Liver (tissue), 9 donors: Measurements from ENCODE around the gene NFAT5. TPM values are rescaled to one million over a fixed set of nuclear protein-coding genes. Genes with fewer than 3 reads are reported as not detected.

Experiments
- DNase-seq: peaks from one replicate; pipeline ENCODE4 v3.0.0-alpha.2; 2017; ENCODE audit warnings: low spot score
- H3K27ac ChIP-seq, 2 donors: one replicate each; pipeline ENCODE4 v1.7.0; 2013; ENCODE audit warnings: inconsistent platforms in 2 of 2, low read length in 2 of 2, control low read depth in 1 of 2, low read depth in 1 of 2, mild to moderate bottlenecking in 1 of 2
- H3K27me3 ChIP-seq, 4 donors: one replicate each; pipeline versions ENCODE4 v1.6.1 to v1.7.0; 2013; ENCODE audit warnings: low read length in 3 of 4, inconsistent platforms in 1 of 4, mild to moderate bottlenecking in 1 of 4, moderate library complexity in 1 of 4; ENCODE audit not compliant: control insufficient read depth in 4 of 4, insufficient read depth in 4 of 4
- H3K36me3 ChIP-seq, 4 donors: one replicate each; pipeline versions ENCODE4 v1.6.1 to v1.7.0; 2013; ENCODE audit warnings: low read length in 3 of 4, mild to moderate bottlenecking in 3 of 4, low read depth in 1 of 4, moderate library complexity in 1 of 4; ENCODE audit not compliant: control insufficient read depth in 4 of 4, insufficient read depth in 3 of 4
- H3K4me1 ChIP-seq, 4 donors: one replicate each; pipeline versions ENCODE4 v1.6.1 to v1.7.0; 2013; ENCODE audit warnings: low read length in 3 of 4, mild to moderate bottlenecking in 3 of 4, moderate library complexity in 1 of 4; ENCODE audit not compliant: control insufficient read depth in 4 of 4, insufficient read depth in 4 of 4
- H3K4me3 ChIP-seq, 3 donors: one replicate each; pipeline versions ENCODE4 v1.6.1 to v1.7.0; 2013; ENCODE audit warnings: low read length in 3 of 3, control low read depth in 1 of 3, low read depth in 1 of 3, mild to moderate bottlenecking in 1 of 3
- H3K9ac ChIP-seq, 2 donors: one replicate each; pipeline ENCODE4 v1.7.0; 2013; ENCODE audit warnings: low read length in 2 of 2, mild to moderate bottlenecking in 2 of 2, moderate library complexity in 2 of 2, control low read depth in 1 of 2, low read depth in 1 of 2
- H3K9me3 ChIP-seq, 4 donors: one replicate each; pipeline versions ENCODE4 v1.6.1 to v1.7.0; 2013; ENCODE audit warnings: low read length in 3 of 4; ENCODE audit not compliant: control insufficient read depth in 4 of 4
- EGR1 ChIP-seq, 2 donors: IDR thresholded peaks; 2 replicates each; pipeline ENCODE4 v1.6.1; 2016 to 2018; ENCODE audit warnings: antibody characterized with exemption in 2 of 2, low read depth in 2 of 2
- FOXA1 ChIP-seq: IDR thresholded peaks from 2 replicates; pipeline ENCODE4 v1.6.1; 2016; ENCODE audit warnings: antibody characterized with exemption
- FOXA2 ChIP-seq: IDR thresholded peaks from 2 replicates; pipeline ENCODE4 v1.6.1; 2016; ENCODE audit warnings: antibody characterized with exemption
- GABPA ChIP-seq, 2 donors: IDR thresholded peaks in 1 of 2; conservative IDR thresholded peaks in 1 of 2; 2 replicates each; pipeline ENCODE4 v1.6.1; 2016; ENCODE audit warnings: antibody characterized with exemption in 2 of 2, mild to moderate bottlenecking in 1 of 2, moderate library complexity in 1 of 2
- HNF4A ChIP-seq, 2 donors: conservative IDR thresholded peaks; 2 replicates each; pipeline ENCODE4 v1.6.1; 2016; ENCODE audit warnings: antibody characterized with exemption in 2 of 2, mild to moderate bottlenecking in 2 of 2
- HNF4G ChIP-seq: IDR thresholded peaks from 2 replicates; pipeline ENCODE4 v1.6.1; 2016; ENCODE audit warnings: antibody characterized with exemption
- JUND ChIP-seq, 2 donors: IDR thresholded peaks; 2 replicates each; pipeline ENCODE4 v1.6.1; 2016; ENCODE audit warnings: antibody characterized with exemption in 2 of 2
- MAX ChIP-seq: IDR thresholded peaks from 2 replicates; pipeline ENCODE4 v1.6.1; 2016; ENCODE audit warnings: antibody characterized with exemption
- NR2F2 ChIP-seq: IDR thresholded peaks from 2 replicates; pipeline ENCODE4 v1.6.1; 2016; ENCODE audit warnings: antibody characterized with exemption
- RAD21 ChIP-seq, 2 donors: IDR thresholded peaks; 2 replicates each; pipeline ENCODE4 v1.6.1; 2016; ENCODE audit warnings: antibody characterized with exemption in 2 of 2, mild to moderate bottlenecking in 2 of 2
- RXRA ChIP-seq, 2 donors: IDR thresholded peaks; 2 replicates each; pipeline ENCODE4 v1.6.1; 2017 to 2018; ENCODE audit warnings: antibody characterized with exemption in 2 of 2, mild to moderate bottlenecking in 1 of 2
- SP1 ChIP-seq: IDR thresholded peaks from 2 replicates; pipeline ENCODE4 v1.6.1; 2018; ENCODE audit warnings: antibody characterized with exemption, mild to moderate bottlenecking
- TAF1 ChIP-seq: conservative IDR thresholded peaks from 2 replicates; pipeline ENCODE4 v1.6.1; 2016; ENCODE audit warnings: antibody characterized with exemption, mild to moderate bottlenecking
- YY1 ChIP-seq: IDR thresholded peaks from 2 replicates; pipeline ENCODE4 v1.6.1; 2016; ENCODE audit warnings: antibody characterized with exemption, mild to moderate bottlenecking
- WGBS: extraction: QIAGEN DNeasy Blood & Tissue Kit; methylation state at CpG from one replicate; pipeline ENCODE4 v1.1.7; 2013; 5-methylcytosine and 5-hydroxymethylcytosine counted together
- polyA plus RNA-seq, 2 donors: library from polyadenylated mRNA; stranded (reverse) in 1 of 2; unstranded in 1 of 2; fragments of 200-250 nt in 1 of 2; fragments of >200 nt in 1 of 2; fragmentation: Nextera tagmentation in 1 of 2; extraction: Ambion mirVana in 1 of 2; gene quantifications; one replicate each; pipeline versions ENCODE4 v1.2.1 to v1.2.3, GENCODE V29; 2013 to 2015
- total RNA-seq, 2 donors: library from RNA; depleted of rRNA; stranded (reverse); fragments of >200 nt; gene quantifications; one replicate each; pipeline ENCODE4 v1.2.3, GENCODE V29; 2014
- TF ChIP-seq, protein P1 (sequence below): IDR thresholded peaks from 2 replicates; pipeline ENCODE4 v1.6.1; 2016; ENCODE audit warnings: antibody characterized with exemption
- TF ChIP-seq, protein P2 (sequence below): IDR thresholded peaks from 2 replicates; pipeline ENCODE4 v1.6.1; 2016; ENCODE audit warnings: antibody characterized with exemption, mild to moderate bottlenecking
- TF ChIP-seq, protein P3 (sequence below): fragments of 150-350 bp; IDR thresholded peaks from 2 replicates; pipeline ENCODE4 v1.5.1; 2017; ENCODE audit warnings: improper control_type of control experiment, low read depth, low read length; ENCODE audit not compliant: missing input control
- TF ChIP-seq, protein P4 (sequence below): IDR thresholded peaks from 2 replicates; pipeline ENCODE4 v1.6.1; 2016; ENCODE audit warnings: antibody characterized with exemption
- donor health status: healthy.
- donor health status: healthy.
- donor health status: healthy.
- donor health status: healthy.
- donor health status: healthy.

NFAT5 gene
- total and polyA plus RNA-seq, 4 donors: 1.5 to 21.0 (median 11.2) TPM

- H3K4me1 ChIP-seq: no peaks in the 10 kb centered on the region
- H3K4me3 ChIP-seq: no peak overlapping the region
- H3K27ac ChIP-seq: no peak overlapping the region
- H3K9me3 ChIP-seq: no peaks in the 10 kb centered on the region
- no peak for DNase-seq
- no peak overlapping the region for H3K9ac ChIP-seq
- WGBS: 69% methylated on average over 3 of the region's 3 CpGs
- H3K36me3 ChIP-seq: no peaks in the 10 kb centered on the region
- no peak for TF ChIP-seq HNF4A (conservative IDR thresholded peaks at IDR 0.05)
- no peak for TF ChIP-seq TAF1
- TF ChIP-seq HNF4G: no peak
- TF ChIP-seq NR2F2: no peak
- TF ChIP-seq RXRA (IDR thresholded peaks at IDR 0.05): no peak
- TF ChIP-seq JUND (IDR thresholded peaks at IDR 0.05): no peak
- no peak for TF ChIP-seq SP1
- TF ChIP-seq, protein P1, sequence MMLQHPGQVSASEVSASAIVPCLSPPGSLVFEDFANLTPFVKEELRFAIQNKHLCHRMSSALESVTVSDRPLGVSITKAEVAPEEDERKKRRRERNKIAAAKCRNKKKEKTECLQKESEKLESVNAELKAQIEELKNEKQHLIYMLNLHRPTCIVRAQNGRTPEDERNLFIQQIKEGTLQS: no peak
- TF ChIP-seq YY1: no peak
- TF ChIP-seq, protein P2, sequence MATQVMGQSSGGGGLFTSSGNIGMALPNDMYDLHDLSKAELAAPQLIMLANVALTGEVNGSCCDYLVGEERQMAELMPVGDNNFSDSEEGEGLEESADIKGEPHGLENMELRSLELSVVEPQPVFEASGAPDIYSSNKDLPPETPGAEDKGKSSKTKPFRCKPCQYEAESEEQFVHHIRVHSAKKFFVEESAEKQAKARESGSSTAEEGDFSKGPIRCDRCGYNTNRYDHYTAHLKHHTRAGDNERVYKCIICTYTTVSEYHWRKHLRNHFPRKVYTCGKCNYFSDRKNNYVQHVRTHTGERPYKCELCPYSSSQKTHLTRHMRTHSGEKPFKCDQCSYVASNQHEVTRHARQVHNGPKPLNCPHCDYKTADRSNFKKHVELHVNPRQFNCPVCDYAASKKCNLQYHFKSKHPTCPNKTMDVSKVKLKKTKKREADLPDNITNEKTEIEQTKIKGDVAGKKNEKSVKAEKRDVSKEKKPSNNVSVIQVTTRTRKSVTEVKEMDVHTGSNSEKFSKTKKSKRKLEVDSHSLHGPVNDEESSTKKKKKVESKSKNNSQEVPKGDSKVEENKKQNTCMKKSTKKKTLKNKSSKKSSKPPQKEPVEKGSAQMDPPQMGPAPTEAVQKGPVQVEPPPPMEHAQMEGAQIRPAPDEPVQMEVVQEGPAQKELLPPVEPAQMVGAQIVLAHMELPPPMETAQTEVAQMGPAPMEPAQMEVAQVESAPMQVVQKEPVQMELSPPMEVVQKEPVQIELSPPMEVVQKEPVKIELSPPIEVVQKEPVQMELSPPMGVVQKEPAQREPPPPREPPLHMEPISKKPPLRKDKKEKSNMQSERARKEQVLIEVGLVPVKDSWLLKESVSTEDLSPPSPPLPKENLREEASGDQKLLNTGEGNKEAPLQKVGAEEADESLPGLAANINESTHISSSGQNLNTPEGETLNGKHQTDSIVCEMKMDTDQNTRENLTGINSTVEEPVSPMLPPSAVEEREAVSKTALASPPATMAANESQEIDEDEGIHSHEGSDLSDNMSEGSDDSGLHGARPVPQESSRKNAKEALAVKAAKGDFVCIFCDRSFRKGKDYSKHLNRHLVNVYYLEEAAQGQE: no peak
- TF ChIP-seq GABPA (IDR thresholded peaks at IDR 0.05 in 1 of 2, conservative IDR thresholded peaks at IDR 0.05 in 1 of 2): no peak
- TF ChIP-seq RAD21 (IDR thresholded peaks at IDR 0.05): no peak
- TF ChIP-seq MAX: no peak
- no peak for TF ChIP-seq FOXA2
- TF ChIP-seq, protein P3, sequence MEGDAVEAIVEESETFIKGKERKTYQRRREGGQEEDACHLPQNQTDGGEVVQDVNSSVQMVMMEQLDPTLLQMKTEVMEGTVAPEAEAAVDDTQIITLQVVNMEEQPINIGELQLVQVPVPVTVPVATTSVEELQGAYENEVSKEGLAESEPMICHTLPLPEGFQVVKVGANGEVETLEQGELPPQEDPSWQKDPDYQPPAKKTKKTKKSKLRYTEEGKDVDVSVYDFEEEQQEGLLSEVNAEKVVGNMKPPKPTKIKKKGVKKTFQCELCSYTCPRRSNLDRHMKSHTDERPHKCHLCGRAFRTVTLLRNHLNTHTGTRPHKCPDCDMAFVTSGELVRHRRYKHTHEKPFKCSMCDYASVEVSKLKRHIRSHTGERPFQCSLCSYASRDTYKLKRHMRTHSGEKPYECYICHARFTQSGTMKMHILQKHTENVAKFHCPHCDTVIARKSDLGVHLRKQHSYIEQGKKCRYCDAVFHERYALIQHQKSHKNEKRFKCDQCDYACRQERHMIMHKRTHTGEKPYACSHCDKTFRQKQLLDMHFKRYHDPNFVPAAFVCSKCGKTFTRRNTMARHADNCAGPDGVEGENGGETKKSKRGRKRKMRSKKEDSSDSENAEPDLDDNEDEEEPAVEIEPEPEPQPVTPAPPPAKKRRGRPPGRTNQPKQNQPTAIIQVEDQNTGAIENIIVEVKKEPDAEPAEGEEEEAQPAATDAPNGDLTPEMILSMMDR: no peak
- TF ChIP-seq, protein P4, sequence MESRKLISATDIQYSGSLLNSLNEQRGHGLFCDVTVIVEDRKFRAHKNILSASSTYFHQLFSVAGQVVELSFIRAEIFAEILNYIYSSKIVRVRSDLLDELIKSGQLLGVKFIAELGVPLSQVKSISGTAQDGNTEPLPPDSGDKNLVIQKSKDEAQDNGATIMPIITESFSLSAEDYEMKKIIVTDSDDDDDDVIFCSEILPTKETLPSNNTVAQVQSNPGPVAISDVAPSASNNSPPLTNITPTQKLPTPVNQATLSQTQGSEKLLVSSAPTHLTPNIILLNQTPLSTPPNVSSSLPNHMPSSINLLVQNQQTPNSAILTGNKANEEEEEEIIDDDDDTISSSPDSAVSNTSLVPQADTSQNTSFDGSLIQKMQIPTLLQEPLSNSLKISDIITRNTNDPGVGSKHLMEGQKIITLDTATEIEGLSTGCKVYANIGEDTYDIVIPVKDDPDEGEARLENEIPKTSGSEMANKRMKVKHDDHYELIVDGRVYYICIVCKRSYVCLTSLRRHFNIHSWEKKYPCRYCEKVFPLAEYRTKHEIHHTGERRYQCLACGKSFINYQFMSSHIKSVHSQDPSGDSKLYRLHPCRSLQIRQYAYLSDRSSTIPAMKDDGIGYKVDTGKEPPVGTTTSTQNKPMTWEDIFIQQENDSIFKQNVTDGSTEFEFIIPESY: no peak
- no peak for TF ChIP-seq EGR1 (IDR thresholded peaks at IDR 0.05; ENCODE audit: low read depth in 2 of 2)
- TF ChIP-seq FOXA1: no peak
- H3K27me3 ChIP-seq: no peaks in the 10 kb centered on the region
These were observed 44.8 kb upstream of the NFAT5 start for GRCh38 chr16:69520800-69521602.
